Lower leg skin (tissue), 4 donors: ENCODE results near the gene ELF5. TPM values are rescaled to one million over a fixed set of nuclear protein-coding genes. Genes with fewer than 3 reads are reported as not detected.

Experiments used
- DNase-seq, 2 donors: peaks; one replicate each; pipeline ENCODE4 v3.0.0-alpha.2; 2019; ENCODE audit warnings: low spot score in 2 of 2
- H3K4me3 ChIP-seq: fragments of 200-600 bp; sonication (generic); 2 replicates; pipeline ENCODE4 v1.5.1; 2017; ENCODE audit warnings: mild to moderate bottlenecking, low read depth; ENCODE audit not compliant: poor library complexity, severe bottlenecking
- POLR2A ChIP-seq, 2 donors: fragments of 450-650 bp; IDR thresholded peaks; one replicate each; pipeline ENCODE4 v1.6.1; 2016 to 2017; ENCODE audit warnings: antibody characterized with exemption in 2 of 2, mild to moderate bottlenecking in 1 of 2, moderate library complexity in 1 of 2
- WGBS, 2 donors: methylation state at CpG; one replicate each; pipeline ENCODE4 v1.1.5; 2018; 5-methylcytosine and 5-hydroxymethylcytosine counted together
- intact Hi-C: fragments of 100-400 bp; cut with DNase I; formaldehyde crosslinking; loops from one replicate; pipeline ENCODE4 v1.15.0; 2023; ENCODE audit warnings: low total_unique reads
- total RNA-seq, 4 donors: library from RNA; depleted of rRNA; stranded (reverse); fragments of >200 nt; gene quantifications; one replicate each; pipeline ENCODE4 v1.1.0, GENCODE V29; 2016
- TF ChIP-seq, protein P1 (sequence below), 3 donors: fragments of 450-650 bp; IDR thresholded peaks; one replicate each; pipeline ENCODE4 v1.5.1; 2016; ENCODE audit warnings: antibody characterized with exemption in 3 of 3, mild to moderate bottlenecking in 3 of 3, moderate library complexity in 2 of 3

Gene ELF5
- total RNA-seq, 4 donors from 2014 or later, result 1.9 to 13.5 (median 9.9) TPM

DNA sequence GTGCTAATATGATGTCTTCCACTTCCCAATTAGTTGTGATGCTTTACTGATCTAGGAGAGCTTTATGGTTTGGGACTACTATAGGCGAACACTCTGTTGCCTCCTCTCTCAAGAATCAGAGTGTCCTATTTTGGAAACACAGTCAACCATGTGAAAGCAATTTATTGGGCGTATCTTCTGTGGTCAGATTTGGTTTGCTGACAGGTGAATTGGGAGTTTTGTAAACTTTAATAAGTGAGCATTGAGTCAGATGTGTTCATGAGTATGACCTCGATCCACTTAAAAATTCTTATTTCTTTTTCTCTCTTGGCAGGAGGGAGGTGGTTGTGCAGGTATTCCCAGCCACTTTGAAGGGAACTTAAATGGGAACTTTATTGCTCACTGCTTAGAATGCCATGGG lies 70.5 kb downstream of the ELF5 start:
- intact Hi-C loops, result no loop called here
- H3K4me3 ChIP-seq, result no peak overlapping the region
- WGBS, 2 donors, result 63% methylated on average over 3 of the region's 3 CpGs
- TF ChIP-seq POLR2A (IDR thresholded peaks at IDR 0.05), result no peak
- TF ChIP-seq, protein P1, sequence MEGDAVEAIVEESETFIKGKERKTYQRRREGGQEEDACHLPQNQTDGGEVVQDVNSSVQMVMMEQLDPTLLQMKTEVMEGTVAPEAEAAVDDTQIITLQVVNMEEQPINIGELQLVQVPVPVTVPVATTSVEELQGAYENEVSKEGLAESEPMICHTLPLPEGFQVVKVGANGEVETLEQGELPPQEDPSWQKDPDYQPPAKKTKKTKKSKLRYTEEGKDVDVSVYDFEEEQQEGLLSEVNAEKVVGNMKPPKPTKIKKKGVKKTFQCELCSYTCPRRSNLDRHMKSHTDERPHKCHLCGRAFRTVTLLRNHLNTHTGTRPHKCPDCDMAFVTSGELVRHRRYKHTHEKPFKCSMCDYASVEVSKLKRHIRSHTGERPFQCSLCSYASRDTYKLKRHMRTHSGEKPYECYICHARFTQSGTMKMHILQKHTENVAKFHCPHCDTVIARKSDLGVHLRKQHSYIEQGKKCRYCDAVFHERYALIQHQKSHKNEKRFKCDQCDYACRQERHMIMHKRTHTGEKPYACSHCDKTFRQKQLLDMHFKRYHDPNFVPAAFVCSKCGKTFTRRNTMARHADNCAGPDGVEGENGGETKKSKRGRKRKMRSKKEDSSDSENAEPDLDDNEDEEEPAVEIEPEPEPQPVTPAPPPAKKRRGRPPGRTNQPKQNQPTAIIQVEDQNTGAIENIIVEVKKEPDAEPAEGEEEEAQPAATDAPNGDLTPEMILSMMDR (IDR thresholded peaks at IDR 0.05), result no peak
- no peak for DNase-seq

DNA sequence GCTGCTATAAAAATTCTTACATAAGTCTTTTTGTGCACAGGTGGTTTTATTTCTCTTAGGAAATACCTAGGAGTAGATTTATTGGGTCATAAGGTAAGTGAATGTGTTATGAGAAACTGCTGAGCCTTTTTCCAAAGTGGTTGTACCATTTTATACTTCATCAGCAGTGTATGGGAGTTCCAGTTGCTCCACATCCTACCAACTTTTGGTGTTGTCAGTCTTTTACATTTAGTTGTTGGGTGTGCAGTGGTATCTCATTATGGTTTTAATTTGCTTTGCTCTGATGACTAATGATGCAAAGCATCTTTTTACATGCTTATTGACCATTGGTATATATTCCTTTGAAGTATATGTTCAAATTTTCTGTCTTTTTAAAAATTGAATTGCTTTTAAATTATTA lies 71.8 kb downstream of the ELF5 start:
- no peak overlapping the region for H3K4me3 ChIP-seq
- no peak for DNase-seq
- intact Hi-C loops, result no loop called here
- TF ChIP-seq, protein P1 (IDR thresholded peaks at IDR 0.05), result no peak
- TF ChIP-seq POLR2A (IDR thresholded peaks at IDR 0.05), result no peak

DNA sequence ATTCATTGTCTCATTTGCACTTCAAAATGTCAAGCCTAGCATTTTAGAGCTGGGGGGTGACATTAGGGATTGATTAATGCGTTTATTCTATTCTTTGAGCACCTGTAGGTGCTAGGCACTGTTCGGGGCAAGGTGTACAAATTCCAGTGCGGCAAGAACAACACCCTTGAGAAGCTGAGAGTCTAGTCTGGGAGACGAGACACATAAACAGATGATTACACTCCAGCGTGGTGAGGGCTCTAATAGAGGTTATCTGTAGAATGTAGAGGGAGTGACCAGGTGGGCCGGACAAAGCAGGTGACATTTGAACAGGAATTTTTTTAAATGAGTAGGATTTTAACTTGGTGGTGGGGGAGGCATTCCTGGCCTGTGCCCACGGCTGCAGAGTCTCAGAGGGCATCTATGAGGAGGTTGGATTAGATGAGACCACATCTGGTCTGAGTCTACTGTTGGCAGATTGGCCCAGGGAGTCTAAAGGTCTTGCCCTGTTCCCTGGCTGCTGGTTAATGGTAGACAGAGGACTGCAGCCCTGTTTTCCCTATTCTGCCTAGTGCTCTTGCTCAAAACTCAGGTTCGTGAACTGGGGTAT lies 73.9 kb downstream of the ELF5 start:
- peak overlapping the region; percentile 84 for H3K4me3 ChIP-seq
- intact Hi-C loops, result no loop called here
- WGBS, 2 donors, result 25 to 30% methylated on average over 8 of the region's 8 CpGs
- no peak for DNase-seq
- TF ChIP-seq, protein P1 (IDR thresholded peaks at IDR 0.05), result no peak
- TF ChIP-seq POLR2A (IDR thresholded peaks at IDR 0.05), result no peak

GRCh38 chr11:34438529-34439507 lies 74.8 kb downstream of the ELF5 start, which contains the start of gene CAT:
Gene CAT, plus strand, starts transcription at chr11:34438934. Its CDS starts 80 bp downstream, at chr11:34439014.
- DNase-seq, result peak; percentile 98 to 100
- 0 to 7% methylated on average over 24 to 34 of the region's 62 CpGs for WGBS, 2 donors
- TF ChIP-seq POLR2A (IDR thresholded peaks at IDR 0.05), result no peak
- TF ChIP-seq, protein P1 (IDR thresholded peaks at IDR 0.05), result no peak
- H3K4me3 ChIP-seq, result peak within 1 kb of the TSS; percentile 84
- intact Hi-C loops, result no loop called here

GRCh38 chr11:34437224-34438125 lies 76.1 kb downstream of the ELF5 start:
- no peak for DNase-seq
- H3K4me3 ChIP-seq, result no peak overlapping the region
- 86 to 94% methylated on average over 2 of the region's 2 CpGs for WGBS, 2 donors
- no peak for TF ChIP-seq POLR2A (IDR thresholded peaks at IDR 0.05)
- TF ChIP-seq, protein P1 (IDR thresholded peaks at IDR 0.05), result no peak
- intact Hi-C loops, result no loop called here
